GM21367 (cell line): ENCODE measurements around the gene ZNF442.
"Not testable (repeated sequence)": the region's sequence is repeated elsewhere in the genome, so short reads cannot be mapped to it uniquely, and the experiment has no call there.

Experiments used
- ATAC-seq: cut with Tn5 transposase; IDR thresholded peaks from one replicate; pipeline ENCODE4 v1.9.1; 2021; ENCODE audit not compliant: unreplicated experiment

ZNF442 gene

DNA sequence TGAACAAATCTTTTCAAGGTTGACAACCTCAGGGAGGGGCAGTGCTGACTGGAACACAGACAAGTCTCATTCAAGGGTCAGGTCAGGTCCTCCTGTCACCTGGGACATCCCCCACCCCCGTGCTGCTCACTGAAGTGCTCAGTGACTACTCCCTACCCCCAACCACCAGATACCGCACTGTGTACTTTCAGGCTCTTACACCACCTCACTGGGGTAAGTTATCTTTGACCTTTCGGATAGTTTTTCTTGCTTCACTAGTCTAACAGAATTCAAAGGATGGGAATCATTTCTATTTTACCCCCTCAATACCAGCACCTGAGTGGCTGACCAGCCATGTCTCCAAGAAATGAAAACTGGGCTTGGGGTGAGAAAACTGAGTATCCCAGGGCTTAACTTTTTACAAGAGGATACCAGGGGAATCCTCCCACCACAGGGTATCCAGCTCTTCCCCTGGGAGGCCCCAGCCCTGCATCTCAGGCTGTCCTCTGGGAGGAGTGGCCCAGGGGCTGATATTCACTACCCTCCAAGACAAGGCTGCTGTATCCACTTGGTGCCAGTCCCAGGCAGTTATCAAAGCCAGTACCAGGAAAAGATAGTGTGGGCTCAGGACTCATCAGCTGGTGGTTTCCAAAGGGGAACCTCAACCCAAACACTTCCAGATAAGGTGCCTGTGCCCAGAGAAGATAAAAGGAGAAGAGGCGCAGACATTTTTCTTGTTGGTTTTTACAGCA lies 34.1 kb downstream of the ZNF442 start:
- ATAC-seq = no peak

DNA sequence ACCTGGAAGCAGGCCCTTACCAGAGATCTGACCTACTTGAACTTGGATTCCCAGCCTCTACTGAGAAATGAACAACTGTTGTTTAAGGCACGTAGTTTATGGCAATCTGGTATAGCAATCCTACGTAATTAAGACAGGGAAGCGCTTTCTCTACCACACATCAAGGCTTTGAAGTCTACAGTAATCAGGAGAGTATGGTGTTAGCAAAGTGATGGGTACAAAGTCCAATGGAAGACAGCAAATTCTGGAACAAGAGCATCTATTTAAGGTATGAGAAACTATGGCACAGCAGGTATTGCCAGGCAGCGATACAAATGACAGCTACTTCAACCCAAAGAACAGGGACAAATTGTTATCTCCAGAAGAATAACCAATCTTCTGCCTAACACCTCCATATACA lies 35.1 kb downstream of the ZNF442 start:
- ATAC-seq = no peak

DNA sequence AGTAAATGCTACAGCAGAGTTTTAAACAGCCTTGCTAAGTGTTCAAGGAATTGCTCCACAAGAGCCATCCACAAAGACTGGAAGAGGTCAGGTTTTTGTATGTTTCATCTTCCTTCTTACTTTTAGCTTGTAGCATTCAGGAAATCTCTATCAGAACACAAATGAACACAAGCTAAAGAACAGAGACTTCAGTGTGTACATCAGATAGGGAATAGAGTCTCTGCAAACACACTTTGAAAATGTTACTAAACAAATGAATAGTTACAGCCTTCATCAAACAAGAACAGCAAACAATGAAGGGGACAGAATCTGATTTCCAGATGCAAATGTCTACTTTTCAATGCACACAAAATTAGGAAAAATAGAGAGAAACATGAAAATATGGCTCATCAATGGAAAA lies 39.8 kb downstream of the ZNF442 start:
- ATAC-seq = no peak

DNA sequence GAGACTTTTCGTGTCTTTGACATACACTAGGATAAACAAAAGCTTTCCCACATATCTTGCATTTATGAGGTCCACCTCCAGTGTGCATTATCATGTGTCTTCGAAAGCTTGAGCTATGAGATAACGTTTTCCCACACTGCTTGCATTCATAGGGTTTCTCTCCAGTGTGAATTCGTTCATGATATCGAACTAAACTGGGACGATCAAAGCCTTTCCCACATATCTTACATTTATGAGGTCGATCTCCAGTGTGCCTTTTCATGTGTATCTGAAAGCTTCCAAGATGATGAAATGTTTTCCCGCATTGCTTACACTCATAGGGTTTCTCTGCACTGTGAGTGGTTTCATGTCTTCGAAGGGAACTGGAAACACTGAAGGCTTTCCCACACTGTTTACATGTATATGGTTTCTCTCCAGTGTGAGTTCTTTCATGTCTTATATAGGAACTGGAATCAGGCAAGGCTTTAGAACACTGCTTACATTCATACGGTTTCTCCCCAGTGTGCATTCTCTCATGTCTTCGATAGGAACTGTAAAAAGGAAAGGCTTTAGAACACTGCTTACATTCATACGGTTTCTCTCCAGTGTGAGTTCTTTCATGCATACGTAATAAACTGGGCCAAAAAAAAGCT lies 46.6 kb downstream of the ZNF442 start:
- ATAC-seq = no peak

DNA sequence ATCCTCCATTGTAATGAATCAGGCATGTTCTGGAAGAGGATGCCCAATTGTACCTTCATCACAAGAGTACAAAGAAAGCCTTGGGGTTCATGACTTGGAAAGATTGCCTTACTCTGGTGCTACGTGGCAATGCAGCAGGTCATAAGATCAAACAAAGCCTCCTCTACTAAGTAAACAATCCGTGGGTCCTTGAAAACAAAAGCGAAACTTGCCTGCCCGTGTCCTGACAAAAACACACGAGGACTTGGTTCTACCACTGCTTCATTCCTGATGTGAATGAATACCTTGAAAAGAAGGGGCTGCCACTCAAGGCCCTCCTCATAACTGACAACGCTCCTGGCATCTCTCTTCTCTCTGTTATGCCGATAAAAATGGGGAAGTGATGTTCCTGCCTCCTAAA lies 50.9 kb downstream of the ZNF442 start:
- ATAC-seq = no peak

DNA sequence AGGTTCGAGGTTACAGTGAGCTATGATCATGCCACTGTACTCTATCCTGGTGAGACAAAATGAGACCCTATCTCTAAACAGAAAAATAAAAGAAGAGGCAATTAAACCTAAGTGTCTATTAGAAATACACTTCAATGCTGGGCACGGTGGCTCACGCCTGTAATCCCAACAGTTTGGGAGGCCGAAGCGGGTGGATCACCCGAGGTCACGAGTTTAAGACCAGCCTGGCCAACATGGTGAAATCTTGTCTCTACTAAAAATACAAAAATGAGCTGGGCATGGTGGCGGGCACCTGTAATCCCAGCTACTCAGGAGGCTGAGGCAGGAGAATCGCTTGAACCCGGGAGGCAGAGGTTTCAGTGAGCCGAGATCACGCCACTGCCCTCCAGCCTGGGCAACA lies 56.6 kb downstream of the ZNF442 start:
- ATAC-seq = not testable (repeated sequence)
